Panc1 (cell line): ENCODE data around the gene LAMTOR3. TPM values are rescaled to one million over a fixed set of nuclear protein-coding genes. Genes with fewer than 3 reads are reported as not detected.

Experiments
- ATAC-seq: fragments of 200-7000 bp; cut with Tn5 transposase; 2 replicates; pipeline ENCODE4 v1.9.1; 2020; ENCODE audit warnings: mild to moderate bottlenecking, moderate library complexity
- BruUV-seq: library from RNA; stranded (reverse); fragments of 400-500 nt; replicated peaks from 2 replicates; lab custom pipeline; 2021; lab: Mats Ljungman, UMichigan
- CTCF ChIA-PET: fragments of 300-600 bp; sonication (Branson Sonifier 250); formaldehyde crosslinking; loops from one replicate; lab custom pipeline; 2022; ENCODE audit warnings: antibody characterized with exemption; lab: Charles Lee
- POLR2A ChIA-PET: fragments of 300-600 bp; sonication (Branson Sonifier 250); formaldehyde crosslinking; loops from one replicate; lab custom pipeline; 2022; ENCODE audit warnings: antibody characterized with exemption; lab: Charles Lee
- DNase-seq: peaks from one replicate; pipeline ENCODE4 v3.0.0-alpha.2; 2010; ENCODE audit warnings: low read depth, low spot score
- H3K27ac ChIP-seq: 2 replicates; pipeline ENCODE4 v1.5.1; 2011; ENCODE audit warnings: mild to moderate bottlenecking, low read length, inconsistent platforms
- H3K27me3 ChIP-seq: fragments of 200-500 bp; sonication (Bioruptor generic); 2 replicates; pipeline ENCODE4 v1.6.0; 2014; ENCODE audit warnings: low read length, inconsistent platforms; ENCODE audit not compliant: control insufficient read depth, insufficient read depth
- H3K36me3 ChIP-seq: fragments of 200-500 bp; sonication (Bioruptor generic); 2 replicates; pipeline ENCODE4 v1.5.1; 2014; ENCODE audit warnings: inconsistent platforms, mild to moderate bottlenecking, low read length, moderate library complexity; ENCODE audit not compliant: control insufficient read depth, insufficient read depth
- H3K4me1 ChIP-seq: 2 replicates; pipeline ENCODE4 v1.5.1; 2011; ENCODE audit warnings: inconsistent platforms, mild to moderate bottlenecking, low read length, moderate library complexity; ENCODE audit not compliant: control insufficient read depth, insufficient read depth
- H3K4me3 ChIP-seq, 2 experiments: 2 replicates each; pipeline ENCODE4 v1.5.1; 2011 to 2012; ENCODE audit warnings: low read depth in 2 of 2, low read length in 2 of 2, mild to moderate bottlenecking in 2 of 2, inconsistent platforms in 1 of 2, moderate library complexity in 1 of 2
- H3K9me3 ChIP-seq: fragments of 200-500 bp; sonication (Bioruptor generic); 2 replicates; pipeline ENCODE4 v1.5.1; 2014; ENCODE audit warnings: low read depth, mild to moderate bottlenecking, inconsistent platforms, low read length, moderate library complexity; ENCODE audit not compliant: control insufficient read depth, insufficient read depth
- CTCF ChIP-seq: fragments of 450-650 bp; IDR thresholded peaks from 2 replicates; pipeline ENCODE4 v1.5.1; 2017; ENCODE audit warnings: mild to moderate bottlenecking
- POLR2AphosphoS5 ChIP-seq: IDR thresholded peaks from 2 replicates; pipeline ENCODE4 v1.6.1; 2012; ENCODE audit warnings: mild to moderate bottlenecking, low read depth, low read length, moderate library complexity
- REST ChIP-seq, 2 experiments: IDR thresholded peaks; 2 replicates each; pipeline ENCODE4 v1.6.1; 2011 to 2012; ENCODE audit warnings: low read depth in 2 of 2, control low read depth in 1 of 2, low read length in 1 of 2, mild to moderate bottlenecking in 1 of 2, moderate library complexity in 1 of 2; ENCODE audit not compliant: insufficient read depth in 1 of 2
- SIN3A ChIP-seq: IDR thresholded peaks from 2 replicates; pipeline ENCODE4 v1.6.1; 2012; ENCODE audit warnings: low read depth, mild to moderate bottlenecking, low read length, moderate library complexity, borderline replicate concordance; ENCODE audit not compliant: insufficient read depth
- TCF7L2 ChIP-seq: IDR thresholded peaks from 2 replicates; pipeline ENCODE4 v1.6.1; 2011; ENCODE audit warnings: mild to moderate bottlenecking, low read depth, low read length, inconsistent platforms
- in situ Hi-C: cut with HindIII; loops from 2 replicates; pipeline ENCODE4 v1.10.0; 2016; ENCODE audit warnings: low sequenced_read_pairs, low pct_unique_long_range_greater_than_20kb
- intact Hi-C: fragments of 100-400 bp; cut with micrococcal nuclease; formaldehyde crosslinking; loops from one replicate; pipeline ENCODE4 v1.10.0; 2022; ENCODE audit not compliant: unreplicated experiment
- total RNA-seq: library from RNA; stranded (reverse); gene quantifications from one replicate; pipeline ENCODE4 v1.2.1, GENCODE V29; 2021; ENCODE audit not compliant: unreplicated experiment

LAMTOR3 gene
- total RNA-seq, 1 experiment from 2014 or later, result 20.3 TPM

DNA sequence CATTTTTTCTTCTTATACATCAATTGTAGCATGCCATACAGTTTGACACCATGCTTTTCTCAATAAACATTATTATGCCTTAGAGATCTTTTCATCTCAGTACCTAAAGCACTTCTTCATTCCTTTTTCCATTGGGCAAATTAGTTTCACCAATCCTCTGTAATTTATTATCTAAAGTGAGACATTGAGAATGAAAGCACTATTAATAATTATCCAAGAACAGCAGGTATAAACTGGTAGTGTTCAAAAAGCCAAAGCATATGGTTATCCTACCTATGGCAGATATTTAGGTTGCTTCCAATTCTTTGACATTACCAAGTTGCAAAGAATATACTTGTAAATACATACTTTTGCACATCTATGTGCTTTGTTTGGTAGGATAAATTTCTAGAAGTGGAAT lies 15.6 kb downstream of the LAMTOR3 start:
- Histone ChIP-seq H3K27ac (no peak overlapping the region), H3K4me3 (no peak overlapping the region), H3K27me3 (no peaks in the 10 kb centered on the region), H3K36me3 (peaks cover 19% of the 10 kb centered on the region), H3K9me3 (no peaks in the 10 kb centered on the region), H3K4me1 (no peaks in the 10 kb centered on the region)
- BruUV-seq, result no TSS peak
- DNase-seq, result no peak
- in situ Hi-C loops (no loop called here), intact Hi-C loops (no loop called here)
- ChIA-PET CTCF (no interaction called here), POLR2A (no interaction called here)
- TF ChIP-seq TCF7L2 (no peak), SIN3A (no peak), POLR2AphosphoS5 (no peak), REST (IDR thresholded peaks at IDR 0.05; ENCODE audit: insufficient read depth in 1 of 2, low read depth in 2 of 2, low read length in 1 of 2) (no peak), CTCF (no peak)
- no peak for ATAC-seq

GRCh38 chr4:99876946-99877345 lies 17.3 kb downstream of the LAMTOR3 start:
- peaks cover 12% of the 10 kb centered on the region for H3K36me3 ChIP-seq
- ChIA-PET POLR2A (no interaction called here), CTCF (no interaction called here)
- H3K4me3 ChIP-seq, result no peak overlapping the region
- DNase-seq, result no peak
- no peaks in the 10 kb centered on the region for H3K9me3 ChIP-seq
- no peak overlapping the region for H3K27ac ChIP-seq
- TF ChIP-seq POLR2AphosphoS5 (no peak), SIN3A (no peak), TCF7L2 (no peak), CTCF (no peak)
- ATAC-seq, result no peak
- BruUV-seq, result no TSS peak
- in situ Hi-C loops, result no loop called here
- intact Hi-C loops, result no loop called here
- H3K27me3 ChIP-seq, result no peaks in the 10 kb centered on the region
- H3K4me1 ChIP-seq, result no peaks in the 10 kb centered on the region
